GM12878 (cell line): ENCODE measurements around the gene AKAP12. TPM values are rescaled to one million over a fixed set of nuclear protein-coding genes. Genes with fewer than 3 reads are reported as not detected.

Experiments
- ATAC-seq: fragments of 200-7000 bp; cut with Tn5 transposase; 3 replicates; pipeline ENCODE4 v1.9.1; 2020; ENCODE audit warnings: mild to moderate bottlenecking, moderate library complexity
- BruUV-seq: library from RNA; stranded (reverse); fragments of 400-500 nt; replicated peaks from 2 replicates; lab custom pipeline; 2021; lab: Mats Ljungman, UMichigan
- CTCF ChIA-PET: fragments of 300-600 bp; sonication (Branson Sonifier 250); formaldehyde crosslinking; extraction: SDS; loops from one replicate; lab custom pipeline; 2021; ENCODE audit warnings: inconsistent platforms; lab: Yijun Ruan, JAX
- POLR2A ChIA-PET: fragments of 350-600 bp; formaldehyde crosslinking; extraction: SDS; loops from one replicate; lab custom pipeline; 2021; ENCODE audit warnings: inconsistent platforms; lab: Charles Lee
- RAD21 ChIA-PET: fragments of 300-600 bp; sonication (Branson Sonifier 250); formaldehyde crosslinking; loops from one replicate; lab custom pipeline; 2023; ENCODE audit warnings: antibody characterized with exemption; ENCODE audit not compliant: unreplicated experiment; lab: Charles Lee
- SMC1A ChIA-PET: fragments of 300-600 bp; sonication (Branson Sonifier 250); formaldehyde crosslinking; loops from one replicate; lab custom pipeline; 2023; ENCODE audit not compliant: unreplicated experiment, uncharacterized antibody; lab: Charles Lee
- DNase-seq: peaks from one replicate; pipeline ENCODE4 v3.0.0-alpha.2; 2011; ENCODE audit warnings: low read depth, low spot score
- FAIRE-seq: peaks from 3 replicates; lab custom pipeline; 2011; peaks lifted over from hg19 to GRCh38; lab: Jason Lieb, UNC
- H2AFZ ChIP-seq: 2 replicates; pipeline ENCODE4 v1.6.0; 2011; ENCODE audit warnings: low read depth, low read length, control low read depth; ENCODE audit not compliant: control insufficient read depth
- H3K27ac ChIP-seq: 2 replicates; pipeline ENCODE4 v1.5.1; 2011; ENCODE audit warnings: control low read depth; ENCODE audit not compliant: control insufficient read depth, insufficient read depth
- H3K27me3 ChIP-seq, 2 experiments: replicated peaks in 1 of 2; 2 replicates each; pipeline versions ENCODE4 v1.6.0 to v1.6.1; 2011; ENCODE audit warnings: low read length in 1 of 2; ENCODE audit not compliant: control insufficient read depth in 2 of 2, insufficient read depth in 2 of 2
- H3K36me3 ChIP-seq, 2 experiments: 2 replicates each; pipeline ENCODE4 v1.5.1; 2011; ENCODE audit warnings: low read length in 1 of 2; ENCODE audit not compliant: control insufficient read depth in 2 of 2, insufficient read depth in 2 of 2
- H3K4me1 ChIP-seq: 2 replicates; pipeline ENCODE4 v1.6.1; 2011; ENCODE audit warnings: mild to moderate bottlenecking, low read length, moderate library complexity, mixed read lengths; ENCODE audit not compliant: control insufficient read depth, insufficient read depth
- H3K4me2 ChIP-seq: 2 replicates; pipeline ENCODE4 v1.6.0; 2011; ENCODE audit warnings: control low read depth; ENCODE audit not compliant: control insufficient read depth, insufficient read depth
- H3K4me3 ChIP-seq: fragments of 200-600 bp; sonication (generic); 2 replicates; pipeline ENCODE4 v1.5.1; 2016
- H3K79me2 ChIP-seq: 2 replicates; pipeline ENCODE4 v1.6.0; 2011; ENCODE audit warnings: low read length; ENCODE audit not compliant: control insufficient read depth, insufficient read depth
- H3K9ac ChIP-seq: 2 replicates; pipeline ENCODE4 v1.8.0; 2011; ENCODE audit warnings: low read length, control low read depth, mixed read lengths; ENCODE audit not compliant: control insufficient read depth, insufficient read depth
- H3K9me3 ChIP-seq: replicated peaks from 3 replicates; pipeline ENCODE4 v1.5.1; 2011; ENCODE audit warnings: mild to moderate bottlenecking, low read length; ENCODE audit not compliant: control insufficient read depth, insufficient read depth
- H4K20me1 ChIP-seq: 2 replicates; pipeline ENCODE4 v1.6.0; 2011; ENCODE audit not compliant: control insufficient read depth, insufficient read depth
- BMI1 ChIP-seq: fragments of 450-650 bp; IDR thresholded peaks from 2 replicates; pipeline ENCODE4 v1.6.1; 2016; ENCODE audit warnings: mild to moderate bottlenecking, moderate library complexity, borderline replicate concordance
- FOS ChIP-seq: IDR thresholded peaks from 3 replicates; pipeline ENCODE4 v1.6.1; 2011; ENCODE audit warnings: borderline replicate concordance; ENCODE audit not compliant: insufficient read length; ENCODE audit errors: extremely low read depth
- HCFC1 ChIP-seq: fragments of 150-350 bp; IDR thresholded peaks from 2 replicates; pipeline ENCODE4 v1.6.1; 2014; ENCODE audit warnings: low read length
- SREBF2 ChIP-seq: IDR thresholded peaks from 2 replicates; pipeline ENCODE4 v1.6.1; 2012; ENCODE audit warnings: mild to moderate bottlenecking, low read length
- WGBS: methylation state at CpG from one replicate; pipeline ENCODE4 v1.1.6; 2016; ENCODE audit warnings: low lambda C conversion rate; ENCODE audit not compliant: insufficient replicate concordance, insufficient coverage; ENCODE audit errors: missing lambda C conversion rate; 5-methylcytosine and 5-hydroxymethylcytosine counted together
- in situ Hi-C: fragments of 300-500 bp; cut with MboI; formaldehyde crosslinking; loops from 9 replicates; pipeline ENCODE4 v1.14.3; 2018; ENCODE audit warnings: mixed read lengths
- intact Hi-C: fragments of 100-400 bp; cut with micrococcal nuclease; formaldehyde crosslinking; loops from one replicate; pipeline ENCODE4 v1.14.2; 2022; ENCODE audit not compliant: unreplicated experiment
- polyA plus RNA-seq, 11 experiments: library from polyadenylated mRNA; depleted of rRNA in 4 of 11; unstranded in 6 of 11; stranded (reverse) in 5 of 11; fragments of >200 nt; fragmentation: Nextera tagmentation in 4 of 11; fragmentation: Illumina TruSeq in 1 of 11; extraction: Ambion mirVana in 4 of 11; extraction: Trizol in 1 of 11; gene quantifications; 1 replicate in 1 of 11; 2 replicates in 10 of 11; pipeline versions ENCODE4 v1.2.1 to v1.2.3, GENCODE V29; 2011 to 2016; ENCODE audit warnings: inconsistent platforms in 2 of 11, missing spikeins in 2 of 11, low read depth in 1 of 11
- total RNA-seq, 4 experiments: library from RNA; depleted of rRNA in 3 of 4; stranded (reverse); fragments of >200 nt in 3 of 4; fragmentation: Illumina TruSeq in 1 of 4; extraction: Trizol in 1 of 4; gene quantifications; 2 replicates each; pipeline versions ENCODE4 v1.2.1 to v1.2.3, GENCODE V29; 2013 to 2021
- TF ChIP-seq, protein P1 (sequence below), 3 experiments: IDR thresholded peaks in 2 of 3; conservative IDR thresholded peaks in 1 of 3; 2 replicates each; pipeline ENCODE4 v1.5.1; 2011; ENCODE audit warnings: low read depth in 3 of 3, low read length in 3 of 3, mild to moderate bottlenecking in 3 of 3, control low read depth in 2 of 3, moderate library complexity in 2 of 3, inconsistent platforms in 1 of 3, mixed read lengths in 1 of 3; ENCODE audit not compliant: control insufficient read depth in 2 of 3, insufficient read depth in 1 of 3; ENCODE audit errors: extremely low read depth in 1 of 3

Gene AKAP12
- total and polyA plus RNA-seq, 10 of the 15 experiments (the other 5 are each of a cell fraction or from before 2014, with no cell fraction given) = under 0.01 to 0.72 (median 0.06) TPM; not detected in 4

DNA sequence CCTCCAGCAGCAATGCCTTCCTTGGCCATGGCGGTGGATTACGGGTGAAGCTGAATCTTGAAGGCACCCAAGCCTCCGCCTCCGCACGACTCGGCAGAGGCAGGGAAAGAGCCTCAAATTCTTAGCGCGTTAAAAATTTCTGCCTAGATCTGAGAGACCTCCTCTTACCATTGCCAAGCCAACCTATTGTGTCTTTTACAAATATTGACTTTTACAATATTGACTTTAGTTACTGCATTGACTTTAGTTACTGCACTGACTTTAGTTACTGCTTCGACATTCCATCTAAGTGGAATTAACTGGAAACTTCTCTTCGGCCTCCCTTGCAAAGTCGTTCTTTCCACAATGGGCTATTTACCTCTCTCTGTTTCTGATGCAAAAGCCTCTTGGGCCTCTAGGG is 13.8 kb upstream of the AKAP12 start:
- POLR2A ChIA-PET = no interaction called here
- Histone ChIP-seq H3K27me3 (no peaks in the 10 kb centered on the region), H3K9me3 (no peaks in the 10 kb centered on the region), H3K9ac (no peak overlapping the region), H3K4me3 (no peak overlapping the region), H3K4me1 (no peaks in the 10 kb centered on the region), H4K20me1 (no peaks in the 10 kb centered on the region), H2AFZ (no peak overlapping the region), H3K27ac (no peak overlapping the region), H3K79me2 (no peaks in the 10 kb centered on the region), H3K36me3 (no peaks in the 10 kb centered on the region), H3K4me2 (no peak overlapping the region)
- CTCF ChIA-PET = no interaction called here
- no peak for ATAC-seq
- SMC1A ChIA-PET = no interaction called here
- TF ChIP-seq FOS (no peak), SREBF2 (no peak), HCFC1 (no peak), BMI1 (no peak)
- TF ChIP-seq, protein P1, sequence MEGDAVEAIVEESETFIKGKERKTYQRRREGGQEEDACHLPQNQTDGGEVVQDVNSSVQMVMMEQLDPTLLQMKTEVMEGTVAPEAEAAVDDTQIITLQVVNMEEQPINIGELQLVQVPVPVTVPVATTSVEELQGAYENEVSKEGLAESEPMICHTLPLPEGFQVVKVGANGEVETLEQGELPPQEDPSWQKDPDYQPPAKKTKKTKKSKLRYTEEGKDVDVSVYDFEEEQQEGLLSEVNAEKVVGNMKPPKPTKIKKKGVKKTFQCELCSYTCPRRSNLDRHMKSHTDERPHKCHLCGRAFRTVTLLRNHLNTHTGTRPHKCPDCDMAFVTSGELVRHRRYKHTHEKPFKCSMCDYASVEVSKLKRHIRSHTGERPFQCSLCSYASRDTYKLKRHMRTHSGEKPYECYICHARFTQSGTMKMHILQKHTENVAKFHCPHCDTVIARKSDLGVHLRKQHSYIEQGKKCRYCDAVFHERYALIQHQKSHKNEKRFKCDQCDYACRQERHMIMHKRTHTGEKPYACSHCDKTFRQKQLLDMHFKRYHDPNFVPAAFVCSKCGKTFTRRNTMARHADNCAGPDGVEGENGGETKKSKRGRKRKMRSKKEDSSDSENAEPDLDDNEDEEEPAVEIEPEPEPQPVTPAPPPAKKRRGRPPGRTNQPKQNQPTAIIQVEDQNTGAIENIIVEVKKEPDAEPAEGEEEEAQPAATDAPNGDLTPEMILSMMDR (IDR thresholded peaks at IDR 0.05 in 2 of 3, conservative IDR thresholded peaks at IDR 0.05 in 1 of 3; ENCODE audit: control insufficient read depth in 2 of 3, extremely low read depth in 1 of 3, insufficient read depth in 1 of 3, low read depth in 3 of 3, low read length in 3 of 3) = no peak
- no peak for FAIRE-seq
- DNase-seq = no peak
- RAD21 ChIA-PET = no interaction called here
- BruUV-seq = no TSS peak
- in situ Hi-C loops (no loop called here), intact Hi-C loops (no loop called here)
- WGBS = 80% methylated on average over 11 of the region's 11 CpGs
